Ecto neural progenitor cell (in vitro differentiated cells): ENCODE measurements around the gene PDZD4.

ENCODE experiments used
- DNase-seq: peaks from one replicate; pipeline ENCODE4 v3.0.0-alpha.2; 2018; ENCODE audit warnings: low spot score

Gene PDZD4

DNA sequence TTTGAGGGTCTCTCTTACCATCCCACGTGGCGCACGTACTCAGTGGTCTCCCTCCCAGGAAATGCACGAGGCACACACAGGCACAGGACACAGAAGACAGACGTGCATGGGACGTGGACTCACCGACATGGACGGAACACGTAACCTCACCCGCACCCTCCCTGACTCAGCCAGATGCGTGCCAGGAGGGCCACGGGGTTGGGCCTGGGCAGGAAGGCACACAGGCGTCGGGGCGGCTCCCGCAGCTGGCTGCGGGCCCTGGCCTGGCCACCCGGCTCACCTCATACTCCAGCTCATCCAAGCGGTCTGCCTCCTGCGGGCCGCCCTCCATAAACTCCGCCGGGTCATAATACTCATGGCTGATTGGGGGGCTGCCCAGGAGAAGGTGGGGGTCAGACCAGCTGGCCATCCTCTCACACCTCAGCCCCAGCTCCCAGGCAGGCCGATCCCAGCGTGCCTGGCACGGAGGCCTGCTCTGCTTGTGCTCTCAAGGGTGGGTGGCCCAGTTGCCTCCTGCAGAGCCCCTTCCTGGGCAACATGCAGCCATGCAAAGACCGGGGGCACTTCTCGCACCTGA is 23.3 kb downstream of the PDZD4 start:
- no peak for DNase-seq

DNA sequence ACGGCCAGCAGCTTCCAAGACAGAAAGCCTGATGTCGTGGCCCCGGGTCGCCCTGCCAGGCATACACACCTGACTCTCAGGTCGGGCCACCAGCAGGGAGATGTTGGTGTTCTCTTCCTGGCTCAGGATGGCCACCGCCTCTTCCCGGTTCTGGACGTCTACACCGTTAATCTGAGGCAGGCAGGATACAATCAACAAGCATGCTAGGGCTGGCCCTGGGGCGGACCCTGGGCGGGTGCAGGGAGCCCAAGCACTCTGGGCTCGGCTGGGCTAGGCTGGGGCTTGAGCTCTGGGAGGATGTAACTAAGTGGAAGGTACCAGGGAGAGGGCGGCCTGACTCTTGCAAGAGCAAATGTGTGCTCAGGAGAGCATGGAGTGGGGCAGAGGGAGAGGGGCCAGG is 24.9 kb downstream of the PDZD4 start:
- DNase-seq: no peak

DNA sequence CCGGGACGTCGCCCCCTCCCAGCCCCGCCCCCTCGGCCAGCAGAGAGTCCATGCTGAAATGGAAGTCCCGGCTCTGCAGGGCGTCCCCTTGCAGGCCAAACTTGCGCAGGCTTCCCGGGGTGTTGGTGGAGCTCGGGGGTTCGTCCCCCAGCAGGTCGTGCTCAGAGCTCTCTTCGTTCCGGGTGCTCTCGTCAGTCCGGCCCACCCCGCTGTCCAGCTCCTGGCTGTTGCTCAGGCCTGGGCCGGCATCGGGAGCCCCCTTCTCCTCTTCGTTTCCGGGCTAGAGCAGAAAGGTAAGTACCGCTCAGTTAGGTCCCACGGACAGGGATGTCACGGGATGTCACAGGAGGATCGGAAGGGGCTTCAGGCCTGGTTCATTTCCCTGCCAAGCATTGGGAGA is 25.7 kb downstream of the PDZD4 start:
- DNase-seq: no peak

DNA sequence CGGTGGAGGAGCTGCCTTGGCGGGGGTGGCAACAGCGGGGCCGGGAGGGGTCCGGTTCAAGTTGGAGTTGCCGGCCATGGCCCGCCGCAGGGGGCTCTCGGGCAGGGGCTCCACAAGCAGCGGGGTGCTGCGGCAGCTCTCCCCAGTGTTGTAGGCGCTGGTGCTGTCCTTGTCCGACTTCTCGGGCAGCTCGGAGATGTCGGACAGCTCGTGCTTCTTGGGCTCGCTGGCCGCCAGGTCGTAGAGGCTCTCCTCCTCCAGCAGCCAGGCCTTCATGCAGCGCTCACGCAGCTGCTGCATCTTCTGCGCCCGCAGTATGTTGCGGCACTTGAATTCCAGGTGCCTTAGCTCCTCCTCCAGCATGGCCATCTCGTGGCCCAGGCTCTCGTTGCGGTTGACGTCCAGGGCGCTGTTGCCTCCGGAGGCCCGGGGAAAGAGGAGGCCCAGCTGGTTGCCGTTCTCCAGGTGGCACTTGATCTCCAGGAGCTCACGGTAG is 26.2 kb downstream of the PDZD4 start:
- DNase-seq: no peak

DNA sequence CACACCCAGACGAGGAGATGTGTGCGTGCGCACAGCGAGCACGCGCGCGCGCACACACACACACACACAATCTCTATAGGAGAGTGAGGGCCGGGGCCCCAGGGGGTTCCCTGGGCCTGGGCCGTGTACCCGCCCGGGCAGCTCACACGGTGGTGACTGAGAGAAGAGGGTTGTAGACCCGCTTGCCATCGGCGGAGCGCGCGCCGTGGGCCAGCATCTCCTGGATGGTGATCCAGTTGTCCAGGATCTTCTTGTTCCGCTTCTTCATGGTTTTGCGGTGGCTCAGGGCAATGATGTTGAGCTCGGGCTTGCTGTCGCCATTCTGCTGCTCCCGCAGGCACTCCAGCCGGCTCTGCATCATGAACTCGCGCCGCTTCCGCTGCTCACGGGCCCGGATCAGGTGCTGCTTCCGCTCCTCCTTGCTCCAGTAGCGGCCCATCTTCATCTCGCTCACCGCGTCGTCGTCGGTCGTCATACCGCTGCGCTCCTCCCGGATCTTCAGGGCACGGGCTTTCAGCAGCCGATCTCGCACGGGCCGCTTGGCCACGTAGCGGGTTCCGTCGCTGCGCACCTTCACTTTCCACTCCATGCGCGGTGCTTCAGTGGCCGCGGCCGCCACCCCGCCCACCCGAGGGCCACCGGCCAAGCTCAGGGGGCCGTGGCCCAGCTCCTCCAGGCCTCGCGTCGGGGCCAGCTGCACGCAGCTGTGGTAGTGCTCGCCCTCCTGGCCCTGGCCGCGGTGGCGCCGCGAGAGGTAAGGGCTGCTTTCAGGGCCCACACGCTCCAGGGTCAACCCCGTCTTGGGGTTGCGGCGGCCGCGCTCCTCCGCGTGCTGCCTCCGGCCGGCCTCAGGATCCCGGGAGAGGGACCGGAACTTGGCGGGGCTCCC is 26.9 kb downstream of the PDZD4 start:
- DNase-seq: no peak

DNA sequence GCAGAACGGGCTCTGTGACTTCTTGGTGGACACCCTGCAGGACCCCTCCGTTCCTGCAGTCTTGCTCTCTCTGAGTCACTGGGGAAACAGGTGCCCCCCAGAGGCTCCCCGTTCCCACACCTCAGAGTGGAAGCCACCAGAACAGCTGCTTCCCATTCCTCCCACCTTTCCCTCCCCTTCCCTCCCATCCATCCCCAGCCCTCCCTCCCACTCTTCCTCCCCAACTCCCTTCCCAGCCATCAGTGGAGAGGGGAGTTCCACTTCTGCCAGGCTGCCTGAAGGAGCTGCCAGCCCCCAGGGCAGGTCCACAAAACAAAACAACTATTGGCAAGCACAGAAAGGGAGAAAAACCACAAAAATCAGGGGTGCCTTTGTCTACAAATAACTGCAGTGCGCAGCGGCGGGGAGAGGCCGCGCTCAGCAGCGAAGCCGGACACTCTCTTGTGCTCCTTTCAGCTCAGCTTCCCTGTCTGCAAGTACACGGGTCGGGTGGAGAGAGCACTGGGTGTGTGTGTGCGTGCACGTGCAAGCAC is 27.8 kb downstream of the PDZD4 start:
- DNase-seq: no peak

DNA sequence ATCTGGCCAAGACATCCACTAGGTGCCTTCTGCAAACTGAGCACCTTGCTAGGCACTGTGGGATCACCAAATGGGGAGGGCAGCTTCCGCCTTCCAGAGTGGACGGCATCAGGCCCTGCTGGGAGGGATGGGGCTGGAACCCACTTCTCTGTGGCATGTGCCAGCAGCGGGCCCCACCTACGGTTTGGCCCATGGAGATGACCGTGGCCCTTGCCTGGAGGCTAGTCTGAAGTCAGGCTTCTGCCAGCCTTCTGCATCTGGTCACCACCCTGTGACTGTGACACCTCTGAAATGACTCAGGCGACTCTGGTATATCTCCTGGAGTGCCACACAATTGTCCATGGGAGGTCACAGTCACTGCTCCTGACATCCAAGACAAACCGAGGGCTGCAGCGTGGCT is 28.7 kb downstream of the PDZD4 start:
- no peak for DNase-seq

DNA sequence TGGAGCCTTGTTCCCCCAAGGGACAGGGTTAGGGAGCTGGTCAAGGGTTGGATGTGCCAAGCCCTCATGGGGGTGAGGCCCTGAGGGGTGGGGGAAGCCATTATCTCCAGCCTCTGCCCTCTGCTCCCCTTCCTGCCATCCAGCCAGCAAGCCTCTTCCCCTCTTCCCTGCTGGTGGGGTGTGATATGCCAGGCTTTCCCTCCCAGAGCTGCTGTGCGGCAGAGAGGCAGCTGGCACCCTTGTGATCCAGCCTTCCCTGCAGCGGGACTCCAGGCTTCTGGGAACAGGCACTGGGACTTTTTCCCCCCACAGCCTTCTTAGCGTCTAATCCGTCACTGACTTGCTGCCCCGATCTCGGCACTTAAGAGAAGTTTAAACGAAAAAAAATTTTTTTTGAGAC is 29.6 kb downstream of the PDZD4 start:
- DNase-seq: no peak

DNA sequence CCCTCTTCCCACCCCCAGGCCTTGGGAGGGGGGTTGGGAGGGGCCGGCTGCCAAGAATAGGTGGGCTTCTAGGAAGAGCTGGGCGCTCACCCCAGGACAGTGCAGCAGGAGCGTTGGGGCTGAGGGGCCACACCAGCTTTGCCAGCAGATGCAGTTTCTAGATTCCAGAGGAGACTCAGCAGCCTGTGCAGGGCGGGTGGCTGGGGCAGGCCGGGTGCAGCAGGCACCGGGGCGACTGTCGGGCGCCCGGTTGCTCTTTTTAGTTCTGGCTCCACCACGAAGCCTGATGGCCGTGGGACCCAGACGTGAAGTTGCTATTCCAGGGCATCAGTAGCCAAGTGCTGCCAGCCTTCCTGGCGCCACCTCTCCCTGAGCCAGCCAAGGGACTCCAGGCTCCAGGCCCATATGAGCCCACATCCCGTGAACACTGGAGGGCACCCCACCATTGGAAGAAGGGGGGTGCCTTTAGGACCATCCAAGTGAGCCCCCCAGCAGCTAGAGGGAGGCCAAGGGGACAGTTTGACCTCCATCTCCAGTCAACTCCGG is 30.1 kb downstream of the PDZD4 start:
- DNase-seq: no peak

DNA sequence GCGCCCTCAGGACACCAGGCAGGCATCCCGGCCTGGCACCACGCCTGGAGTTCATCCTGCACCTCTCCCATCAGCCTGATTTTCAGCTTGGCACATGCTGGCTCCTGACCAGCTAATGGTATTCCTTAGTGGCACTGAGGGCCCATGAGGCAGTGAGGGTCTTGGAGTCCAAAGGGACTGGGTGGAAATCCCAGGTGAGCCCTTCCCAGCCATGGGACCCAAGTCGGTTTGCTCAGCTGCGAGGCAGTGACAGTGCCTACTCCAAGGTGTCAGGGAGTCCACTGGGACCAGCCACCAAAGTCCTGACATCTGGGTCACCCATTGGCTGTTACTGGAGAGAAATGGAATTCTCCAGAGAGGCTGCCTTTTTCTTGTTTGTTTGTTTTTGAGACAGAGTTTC is 31.0 kb downstream of the PDZD4 start:
- DNase-seq: no peak

DNA sequence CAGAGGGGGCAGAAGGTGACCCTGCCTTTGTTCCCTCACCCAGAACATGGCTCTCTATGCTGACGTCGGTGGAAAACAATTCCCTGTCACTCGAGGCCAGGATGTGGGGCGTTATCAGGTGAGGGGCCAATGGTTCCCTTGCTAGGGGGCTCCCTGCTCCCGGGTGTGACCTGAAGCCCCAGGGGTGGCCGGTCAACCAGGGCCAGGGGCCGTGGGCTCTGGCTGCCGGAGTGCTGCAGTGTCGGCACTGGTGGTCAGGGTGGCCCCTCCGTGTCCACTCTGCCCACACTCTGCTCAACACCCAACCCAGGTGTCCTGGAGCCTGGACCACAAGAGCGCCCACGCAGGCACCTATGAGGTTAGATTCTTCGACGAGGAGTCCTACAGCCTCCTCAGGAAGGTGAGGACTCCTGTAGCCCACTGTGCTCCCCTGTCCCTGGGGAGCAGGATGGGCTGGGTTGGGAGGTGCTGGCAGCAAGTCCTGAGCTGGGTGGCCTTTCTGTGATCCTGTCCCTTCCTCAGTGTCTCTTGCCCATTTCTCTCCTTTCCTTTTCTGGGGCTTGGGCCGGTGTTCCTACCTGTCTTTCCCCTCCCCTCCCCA is 32.8 kb downstream of the PDZD4 start:
- no peak for DNase-seq

DNA sequence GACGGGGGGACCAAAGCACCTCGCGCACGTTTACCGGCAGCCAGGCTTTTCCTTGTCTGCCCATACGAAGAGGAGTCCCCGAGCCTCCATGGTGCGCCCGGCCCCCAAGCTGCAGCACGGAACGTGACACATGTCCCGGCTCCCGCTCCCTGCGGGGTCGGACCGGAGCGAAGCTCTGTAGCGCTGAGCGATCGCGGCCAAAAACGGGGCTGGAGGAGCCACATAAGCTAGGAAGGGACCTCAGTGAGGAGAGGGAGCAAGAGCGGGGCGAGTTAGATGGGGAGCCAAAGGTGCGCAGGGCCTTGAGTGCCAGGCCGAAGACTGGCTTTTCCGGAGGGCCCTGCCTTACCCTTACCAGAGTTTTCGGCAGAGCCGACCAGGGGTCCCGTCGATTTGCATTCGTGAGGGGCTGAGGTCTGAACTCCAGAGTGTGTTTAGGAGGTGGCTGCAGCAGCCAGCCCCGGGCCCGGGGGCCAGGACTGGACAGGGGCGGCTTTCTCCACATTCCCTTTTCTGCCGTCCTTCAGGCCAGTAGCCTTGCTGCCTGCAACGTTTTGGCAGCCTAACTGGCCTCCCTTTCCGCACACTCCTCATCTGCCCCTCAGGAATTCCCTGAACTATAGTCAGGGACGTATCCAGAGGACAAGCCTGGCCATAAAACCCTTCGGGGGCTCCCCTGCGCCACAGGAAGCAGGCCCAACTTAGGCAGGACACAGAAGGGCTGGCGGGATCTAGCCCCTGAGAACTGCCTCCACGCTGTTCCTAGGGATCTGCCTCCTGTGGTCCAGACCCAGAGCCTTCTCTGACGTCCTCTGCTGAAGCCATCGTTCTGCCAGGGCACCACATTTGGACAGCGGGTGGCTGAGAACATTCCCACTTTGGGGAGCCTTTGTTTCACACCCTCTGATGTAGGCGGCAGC is 35.2 kb downstream of the PDZD4 start:
- no peak for DNase-seq

DNA sequence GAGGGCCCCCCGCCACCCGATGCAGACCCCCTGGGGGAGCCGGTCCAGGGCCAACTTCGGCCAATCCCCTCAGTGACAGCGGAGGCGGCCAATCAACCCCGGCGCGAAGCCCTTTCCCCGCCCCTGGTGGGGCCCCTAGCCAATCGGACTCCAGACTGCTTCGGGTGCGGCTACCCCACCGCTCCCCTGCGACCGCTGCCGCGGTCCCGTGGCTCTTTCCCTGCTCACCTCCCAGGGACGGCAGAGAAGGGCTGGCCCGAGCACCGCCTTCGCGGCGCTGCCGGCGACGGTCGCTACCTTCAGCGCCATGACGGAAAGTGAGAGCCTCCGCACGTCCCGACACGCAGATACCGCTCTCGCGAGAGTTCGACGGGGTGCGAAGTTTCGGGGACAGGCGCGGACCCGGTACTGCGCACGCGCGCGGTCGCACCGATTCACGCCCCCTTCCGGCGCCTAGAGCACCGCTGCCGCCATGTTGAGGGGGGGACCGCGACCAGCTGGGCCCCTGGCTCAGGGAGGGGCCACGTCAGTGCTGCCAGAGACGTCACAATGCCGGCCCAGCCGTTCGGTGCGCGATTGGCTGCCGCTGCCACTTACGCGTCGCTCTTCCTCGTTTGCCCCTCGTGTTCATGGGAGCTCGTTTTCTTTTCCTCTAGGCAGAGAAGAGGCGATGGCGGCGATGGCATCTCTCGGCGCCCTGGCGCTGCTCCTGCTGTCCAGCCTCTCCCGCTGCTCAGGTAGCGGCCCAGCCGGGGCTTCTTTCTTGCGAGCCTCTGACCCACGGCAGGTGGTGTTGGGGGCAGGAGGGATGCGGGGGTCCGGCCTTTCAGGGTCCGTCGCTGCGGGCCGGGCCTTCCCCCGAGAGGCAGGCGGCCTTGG is 36.1 kb downstream of the PDZD4 start, which contains the start of the genes IDH3G and SSR4:
Gene IDH3G (minus strand): TSS at position 358 of the 879 bp plus-strand sequence. CDS start 49 bp downstream, at position 309.
Gene SSR4 (plus strand): TSS at position 651 of the 879 bp plus-strand sequence. CDS start 20 bp downstream, at position 671.
- peak; percentile 94 for DNase-seq

DNA sequence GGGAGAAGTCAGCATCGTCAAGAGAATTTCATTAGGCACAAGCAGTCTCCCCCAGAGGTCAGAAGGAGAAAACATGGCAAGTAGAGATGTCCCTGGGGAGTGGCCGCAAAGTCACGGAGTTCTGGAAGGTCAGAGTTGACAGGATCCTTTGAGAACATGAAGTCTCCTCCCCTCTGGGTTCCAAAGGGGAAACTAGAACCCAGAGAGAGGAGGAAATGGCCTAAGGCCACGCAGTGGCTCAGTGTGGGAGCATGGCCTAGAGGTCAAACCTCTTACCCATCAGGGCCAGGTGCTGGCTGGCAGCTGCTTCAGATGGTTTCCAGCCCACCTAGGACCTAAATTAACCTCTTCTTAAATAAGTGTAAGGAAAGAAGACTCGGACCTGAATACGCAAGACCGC is 37.1 kb downstream of the PDZD4 start:
- no peak for DNase-seq

DNA sequence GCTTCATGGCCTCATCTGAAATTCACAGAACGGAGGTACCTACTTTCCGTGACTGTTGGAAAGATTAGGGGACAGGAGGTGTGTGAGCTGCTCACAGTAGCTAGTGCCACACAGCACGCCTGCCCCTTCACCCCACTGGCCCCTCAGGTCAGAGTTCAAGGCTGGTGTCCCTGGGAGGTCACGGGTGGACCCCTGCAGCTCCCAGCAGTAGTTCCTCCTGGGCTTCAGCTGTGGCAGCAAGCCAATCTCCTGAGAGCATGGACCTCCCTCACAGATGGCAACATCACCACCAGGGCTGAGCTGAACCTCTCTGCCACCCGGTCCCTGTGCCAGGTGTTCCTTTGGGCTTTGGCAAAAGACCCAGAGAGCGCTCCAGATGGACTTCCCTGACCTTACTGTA is 38.0 kb downstream of the PDZD4 start:
- DNase-seq: no peak

DNA sequence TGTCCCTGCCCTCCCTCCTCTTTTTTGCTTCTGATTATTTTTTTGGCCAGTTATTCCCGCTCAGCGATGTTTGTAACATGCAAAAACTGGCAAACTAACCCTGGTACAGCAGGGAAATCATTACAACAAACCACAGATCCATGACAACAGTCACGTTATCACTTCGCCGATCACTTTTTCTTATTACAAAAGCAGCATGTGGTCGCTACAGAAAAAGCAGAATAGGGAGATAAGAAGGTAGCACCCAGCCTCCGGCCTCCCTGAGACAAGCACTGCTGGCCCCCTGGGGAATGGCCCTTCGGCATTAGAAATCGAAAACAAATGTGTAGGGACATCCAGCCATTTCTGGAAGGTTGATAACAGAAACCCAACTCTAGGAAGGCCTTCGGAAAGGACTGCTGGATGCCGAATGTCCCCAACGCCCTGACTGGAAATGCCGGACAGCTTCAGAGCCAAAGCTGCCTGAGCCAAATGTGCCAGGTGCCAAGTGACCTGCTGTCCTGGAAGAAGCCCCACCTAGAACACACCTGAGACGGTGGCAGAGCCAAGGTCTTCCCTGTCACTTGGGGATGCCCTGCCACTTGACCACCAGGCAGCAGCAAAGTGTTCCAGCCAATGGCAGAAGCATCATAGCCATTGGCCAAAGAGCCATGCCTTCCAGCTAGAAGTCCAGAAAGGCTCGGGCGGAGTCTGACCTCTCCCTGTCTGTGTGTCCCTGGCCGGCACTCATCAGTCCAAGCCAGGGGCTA is 39.1 kb downstream of the PDZD4 start:
- no peak for DNase-seq

DNA sequence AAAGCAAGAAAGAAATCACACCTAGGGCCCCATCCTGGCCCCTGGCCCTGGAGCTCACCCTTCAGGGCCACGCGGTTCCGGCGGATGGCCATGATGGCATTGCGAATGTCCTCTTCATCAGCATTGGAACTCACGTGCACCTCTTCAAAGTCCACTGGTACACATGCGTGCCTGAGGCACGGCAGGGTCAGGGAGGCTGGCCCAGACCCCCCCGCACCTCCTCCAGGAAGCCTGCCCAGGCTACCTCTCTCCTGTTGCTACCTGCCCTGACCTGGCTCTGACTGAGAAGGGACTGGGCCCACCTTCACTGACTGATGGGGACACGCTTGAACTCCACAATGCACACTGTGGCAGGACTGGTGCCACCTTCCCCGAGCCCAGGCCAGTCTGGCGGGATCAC is 40.7 kb downstream of the PDZD4 start:
- no peak for DNase-seq

DNA sequence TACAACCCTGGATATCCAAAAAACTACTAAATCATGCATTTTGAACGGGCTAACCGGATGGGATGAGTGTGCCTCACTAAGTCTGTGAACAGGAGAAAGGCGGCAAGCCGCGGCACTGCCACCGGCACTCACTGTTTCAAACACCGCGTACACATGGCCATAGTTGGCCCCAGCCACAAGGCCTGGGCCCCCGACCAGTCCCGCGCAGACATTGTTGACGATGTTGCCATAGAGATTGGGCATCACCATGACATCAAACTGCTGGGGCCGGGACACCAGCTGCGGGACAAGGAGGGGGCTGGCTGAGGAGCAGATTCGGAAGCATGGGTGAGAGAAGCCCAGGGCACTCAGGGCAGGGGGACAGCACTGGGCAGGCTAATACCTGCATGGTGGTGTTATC is 43.7 kb downstream of the PDZD4 start:
- no peak for DNase-seq

DNA sequence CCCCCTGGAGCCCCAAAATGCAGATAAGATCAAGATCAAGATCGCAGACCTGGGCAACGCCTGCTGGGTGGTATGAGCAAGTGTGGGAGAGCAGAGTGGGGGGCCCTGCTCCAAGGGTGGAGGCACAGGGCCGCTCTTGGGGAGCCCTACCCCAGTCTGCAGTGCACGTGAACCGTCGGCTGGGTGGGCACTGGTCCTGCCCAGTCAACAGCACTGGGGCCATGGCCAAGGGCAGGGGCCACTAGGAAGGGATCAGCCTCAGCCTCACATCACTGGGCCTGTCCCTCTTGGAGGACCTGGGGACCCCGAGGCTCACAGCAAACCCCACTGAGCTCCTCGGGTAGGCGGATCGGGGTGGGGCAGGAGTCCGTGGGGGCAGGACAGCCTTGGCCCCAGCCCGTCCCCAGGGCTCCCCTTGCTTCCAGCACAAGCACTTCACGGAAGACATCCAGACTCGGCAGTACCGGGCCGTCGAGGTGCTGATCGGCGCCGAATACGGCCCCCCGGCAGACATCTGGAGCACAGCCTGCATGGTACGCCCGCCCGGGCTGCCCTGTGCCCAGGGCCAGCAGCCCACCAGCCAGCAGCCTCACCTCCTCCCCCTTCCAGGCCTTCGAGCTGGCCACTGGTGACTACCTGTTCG is 45.9 kb downstream of the PDZD4 start:
- no peak for DNase-seq
